ENCODE results near the gene HMG20B.

HMG20B gene

GRCh38 chr19:3537438-3538240, 35.1 kb upstream of the HMG20B start:
- DNase-seq: no peak

- no peak for DNase-seq
Observed at GRCh38 chr19:3538258-3538929, 34.4 kb upstream of the HMG20B start.

DNA sequence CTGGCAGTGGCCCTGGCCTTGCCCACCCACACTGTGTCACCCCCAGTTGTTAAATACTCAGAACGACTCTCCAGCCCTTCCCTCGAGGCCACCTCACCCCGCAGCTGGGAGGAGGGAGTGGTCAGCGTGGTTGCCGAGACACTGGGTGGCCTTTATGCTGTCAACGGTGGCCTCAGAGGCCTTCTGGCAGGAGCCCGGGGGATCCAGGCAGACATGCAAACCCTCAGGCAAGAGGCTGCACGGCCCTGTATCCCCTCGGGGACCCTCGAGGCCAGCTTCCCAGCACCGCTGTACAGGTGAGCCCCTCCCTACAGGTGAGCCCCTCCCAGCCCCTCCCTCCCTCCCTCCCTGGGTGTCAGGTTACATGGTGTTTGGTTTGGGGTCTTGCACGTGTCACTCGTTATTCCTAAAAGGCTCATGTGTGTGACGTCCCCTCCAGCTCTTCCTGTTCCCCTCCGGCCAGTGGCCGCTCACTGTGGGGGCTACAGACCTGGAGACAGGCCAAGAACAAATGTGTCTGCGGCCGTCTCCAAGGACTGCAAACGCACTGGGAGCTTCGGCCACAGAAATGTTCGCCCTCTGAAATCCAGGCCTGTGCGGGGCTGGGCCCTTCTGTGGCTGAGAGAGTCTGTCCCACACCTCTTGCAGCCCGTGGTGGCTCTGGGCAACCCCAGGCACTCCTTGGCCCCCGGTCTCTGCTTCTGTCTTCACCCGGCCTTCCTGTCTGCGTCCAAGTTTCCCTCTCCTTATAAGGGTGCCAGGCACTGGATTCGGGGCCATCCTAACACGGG, 33.6 kb upstream of the HMG20B start, which contains the start of gene TEKTIP1:
Gene TEKTIP1 (plus strand): TSS at position 210 of the 791 bp plus-strand sequence. CDS start 4 bp downstream, at position 214.
- no peak for DNase-seq

- no peak for DNase-seq
Observed at GRCh38 chr19:3539756-3540118, 33.0 kb upstream of the HMG20B start.

- no peak for DNase-seq
Observed at GRCh38 chr19:3543150-3544057, 29.3 kb upstream of the HMG20B start.

- DNase-seq: no peak
Observed at GRCh38 chr19:3544058-3544376, 28.7 kb upstream of the HMG20B start.

DNA sequence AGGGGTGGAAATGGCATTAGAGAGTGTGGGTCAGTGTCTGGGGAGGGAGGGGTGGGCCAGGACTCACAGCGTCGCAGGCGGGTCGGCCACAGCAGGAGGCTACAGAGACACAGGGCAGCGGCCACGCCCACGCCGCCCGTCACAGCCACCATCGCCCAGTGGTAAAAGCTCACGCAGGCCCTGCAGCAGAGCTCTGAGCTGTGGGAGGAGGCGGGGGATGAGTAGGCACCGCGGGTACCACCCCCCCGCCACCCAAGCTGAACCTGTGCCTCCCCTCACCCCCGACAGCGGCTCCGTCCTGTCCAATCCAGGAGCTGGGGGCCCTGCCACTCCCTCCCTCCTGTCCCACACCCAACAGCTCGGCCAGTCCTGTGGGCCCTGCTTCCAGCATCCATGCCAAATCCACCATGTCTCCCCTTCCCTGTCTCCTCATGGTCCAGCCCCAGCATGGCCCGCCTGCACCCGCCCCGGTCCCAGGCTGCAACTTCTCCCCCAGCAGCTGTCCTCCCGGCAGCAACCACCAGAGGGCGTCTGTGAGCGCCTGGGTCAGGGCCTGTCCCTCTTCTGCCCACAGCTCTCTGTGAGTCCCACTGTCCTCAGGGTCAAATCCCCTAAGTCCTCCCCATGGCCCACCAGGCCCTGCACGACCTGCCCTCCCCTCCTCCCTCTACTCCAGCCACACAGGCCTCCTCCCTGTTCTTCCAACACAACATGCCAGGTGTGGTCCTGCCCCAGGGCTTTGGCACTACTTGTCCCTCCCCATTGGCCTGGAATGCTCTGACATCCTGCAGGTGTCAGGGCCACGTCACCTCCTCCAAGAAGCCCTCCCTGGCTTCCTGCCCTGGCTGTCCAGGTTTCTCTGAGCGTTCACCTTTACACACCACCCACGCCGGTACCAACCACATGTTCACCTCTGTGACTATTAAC, 27.7 kb upstream of the HMG20B start:
- no peak for DNase-seq

GRCh38 chr19:3545669-3546034, 27.1 kb upstream of the HMG20B start:
- no peak for DNase-seq

- DNase-seq: no peak
Observed at GRCh38 chr19:3546119-3546518, 26.6 kb upstream of the HMG20B start.

DNA sequence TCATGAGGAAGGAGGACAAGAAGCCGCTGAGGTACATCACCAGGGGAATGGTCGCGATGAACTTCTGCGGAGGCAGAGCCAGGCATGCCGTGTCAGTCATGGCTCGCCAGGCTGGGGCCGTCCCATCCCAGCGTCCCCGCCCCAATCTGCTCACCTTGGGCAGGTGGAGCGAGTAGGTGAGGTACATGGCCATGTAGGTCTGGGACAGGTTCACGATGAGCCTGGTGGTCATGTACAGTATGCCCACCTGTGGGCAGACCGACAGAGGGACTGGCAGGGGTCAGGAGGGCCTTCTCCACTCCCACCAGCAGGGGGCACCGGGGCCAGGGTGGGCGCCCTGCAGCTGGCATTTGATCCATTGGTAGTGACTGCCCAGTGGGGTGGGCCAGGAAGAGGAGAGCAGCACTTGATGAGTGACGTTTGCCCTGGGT, 25.4 kb upstream of the HMG20B start:
- DNase-seq: no peak

- no peak for DNase-seq
Observed at GRCh38 chr19:3547767-3548282, 24.9 kb upstream of the HMG20B start.

DNA sequence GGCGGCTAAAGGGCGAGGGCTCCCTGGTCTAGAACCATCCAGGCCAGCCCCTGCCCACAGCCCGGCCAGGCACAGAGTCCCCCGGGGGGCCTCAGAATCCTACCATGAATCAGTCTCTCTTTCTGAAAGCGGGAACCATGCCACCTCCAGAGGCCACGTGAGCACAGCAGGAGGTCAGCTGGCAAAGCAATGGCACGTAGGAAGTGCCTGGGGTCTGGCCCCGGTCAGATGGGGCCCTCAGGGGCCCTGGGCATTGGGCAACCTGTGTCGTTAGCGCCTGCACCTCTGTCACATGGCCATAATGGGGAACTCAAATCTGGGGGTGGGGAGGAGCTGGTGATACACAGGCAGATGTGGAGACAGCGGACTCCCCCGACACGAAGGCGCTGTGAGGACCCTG, 24.1 kb upstream of the HMG20B start:
- DNase-seq: no peak

- no peak for DNase-seq
Observed at GRCh38 chr19:3549816-3550215, 22.9 kb upstream of the HMG20B start.

GRCh38 chr19:3550947-3551791, 21.6 kb upstream of the HMG20B start:
- DNase-seq: no peak

GRCh38 chr19:3551792-3552095, 21.0 kb upstream of the HMG20B start:
- DNase-seq: no peak

DNA sequence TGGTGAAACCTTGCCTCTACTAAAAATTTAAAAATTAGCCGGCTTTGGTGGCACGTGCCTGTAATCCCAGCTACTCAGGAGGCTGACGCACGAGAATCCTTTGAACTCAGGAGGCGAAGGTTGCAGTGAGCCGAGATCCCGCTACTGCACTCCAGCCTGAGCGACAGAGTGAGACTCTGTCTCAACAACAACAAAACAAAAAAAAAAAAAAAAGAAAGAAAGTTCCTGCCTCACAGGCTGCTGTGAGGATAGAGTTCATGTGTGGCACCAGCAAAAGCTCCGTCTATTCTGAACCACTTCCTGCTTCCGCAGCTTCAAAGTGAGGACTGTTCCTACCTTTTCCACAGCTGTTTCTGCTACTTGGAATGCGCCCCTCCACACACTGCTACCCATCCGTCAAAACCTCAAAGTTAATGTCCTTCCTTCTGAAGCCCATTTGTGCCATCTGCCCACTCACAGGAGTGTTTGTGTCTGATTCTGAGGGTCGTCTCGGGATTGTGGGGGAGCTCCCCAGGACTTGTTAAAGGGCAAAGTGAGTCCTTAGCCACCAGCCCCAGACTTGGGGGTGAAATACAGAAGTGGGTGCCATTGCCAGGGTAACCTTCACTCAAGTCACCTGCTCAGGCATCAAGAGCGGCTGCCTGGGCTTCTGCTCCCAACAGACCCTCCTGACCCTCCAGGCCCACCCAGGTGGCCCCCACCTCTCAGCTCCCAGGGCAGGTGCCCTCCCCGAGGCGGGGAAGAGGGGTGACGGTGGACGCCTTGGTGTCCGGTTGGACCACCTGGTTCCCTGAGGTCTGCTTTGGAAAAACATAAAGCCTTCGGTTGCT, 18.3 kb upstream of the HMG20B start:
- no peak for DNase-seq

- DNase-seq: no peak
Observed at GRCh38 chr19:3555653-3556422, 16.9 kb upstream of the HMG20B start.

DNA sequence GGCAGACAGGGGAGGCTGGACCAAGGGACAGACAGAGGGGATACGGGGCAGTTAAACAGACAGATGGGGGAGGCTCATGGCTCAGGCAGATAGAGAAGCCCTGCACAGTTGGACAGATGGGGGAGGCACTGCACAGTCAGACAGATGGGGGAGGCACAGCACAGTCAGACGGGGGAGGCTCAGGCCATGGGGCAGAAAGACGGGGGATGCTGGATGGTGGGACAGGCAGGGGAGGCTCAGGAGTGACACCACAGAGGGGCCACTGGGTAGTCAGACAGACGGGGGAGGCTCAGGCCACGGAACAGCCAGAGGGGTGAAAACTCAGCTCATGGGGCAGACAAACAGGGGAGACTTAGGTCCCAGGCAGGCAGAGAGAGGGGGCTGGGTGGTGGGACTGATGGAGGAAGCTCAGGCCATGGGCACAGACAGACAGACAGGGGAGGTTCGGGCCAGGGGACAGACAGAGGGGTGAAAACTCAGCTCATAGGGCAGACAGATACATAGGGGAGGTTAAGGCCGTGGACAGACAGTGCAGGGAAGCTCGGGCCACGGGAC, 16.2 kb upstream of the HMG20B start:
- no peak for DNase-seq

Data from cerebellar nuclear complex (tissue), 1 donor.